T-cell (primary cell): ENCODE measurements around the gene MPP3. TPM values are rescaled to one million over a fixed set of nuclear protein-coding genes. Genes with fewer than 3 reads are reported as not detected.

ENCODE experiments used
- ATAC-seq, 4 experiments: fragments of 200-7000 bp in 3 of 4; fragments of 150-1000 bp in 1 of 4; cut with Tn5 transposase; replicated peaks in 1 of 4; 1 replicate in 3 of 4; 2 replicates in 1 of 4; pipeline ENCODE4 v1.10.0; 2021; ENCODE audit warnings: moderate library complexity in 3 of 4, mild to moderate bottlenecking in 2 of 4, moderate number of reproducible peaks in 1 of 4
- CTCF ChIA-PET, 2 donors: fragments of 300-600 bp; sonication (Branson Sonifier 250); formaldehyde crosslinking; loops; one replicate each; lab custom pipeline; 2022; ENCODE audit warnings: antibody characterized with exemption in 2 of 2; lab: Charles Lee
- POLR2A ChIA-PET, 2 donors: fragments of 300-600 bp; sonication (Branson Sonifier 250); formaldehyde crosslinking; loops; one replicate each; lab custom pipeline; 2022; ENCODE audit warnings: antibody characterized with exemption in 2 of 2; lab: Charles Lee
- DNase-seq, 35 experiments: peaks; one replicate each; pipeline versions ENCODE4 v3.0.0 to v3.0.0-alpha.2; 2013 to 2023
- H3K27ac ChIP-seq: one replicate; pipeline ENCODE4 v1.5.1; 2013; ENCODE audit warnings: low read length
- H3K27me3 ChIP-seq, 2 experiments: replicated peaks in 1 of 2; 1 replicate in 1 of 2; 2 replicates in 1 of 2; pipeline versions ENCODE4 v1.6.1 to v1.7.0; 2013; ENCODE audit warnings: low read length in 1 of 2, mixed read lengths in 1 of 2; ENCODE audit not compliant: control insufficient read depth in 2 of 2, insufficient read depth in 2 of 2; ENCODE audit errors: extremely low read depth in 1 of 2
- H3K36me3 ChIP-seq, 2 donors: 1 replicate in 1 of 2; 2 replicates in 1 of 2; pipeline versions ENCODE4 v1.6.1 to v1.7.0; 2013; ENCODE audit warnings: low read length in 1 of 2; ENCODE audit not compliant: control insufficient read depth in 2 of 2, insufficient read depth in 1 of 2; ENCODE audit errors: extremely low read depth in 1 of 2
- H3K4me1 ChIP-seq, 2 experiments: 1 replicate in 1 of 2; 2 replicates in 1 of 2; pipeline versions ENCODE4 v1.6.1 to v1.7.0; 2013; ENCODE audit warnings: low read length in 2 of 2, mixed read lengths in 1 of 2; ENCODE audit not compliant: insufficient read depth in 2 of 2, control insufficient read depth in 1 of 2; ENCODE audit errors: extremely low read depth in 1 of 2
- H3K4me3 ChIP-seq, 2 donors: 1 replicate in 1 of 2; 2 replicates in 1 of 2; pipeline versions ENCODE4 v1.5.1 to v1.7.0; 2013; ENCODE audit warnings: mild to moderate bottlenecking in 2 of 2, low read length in 1 of 2, moderate library complexity in 1 of 2; ENCODE audit not compliant: control insufficient read depth in 1 of 2; ENCODE audit errors: extremely low read depth in 1 of 2
- H3K9me3 ChIP-seq: 2 replicates; pipeline ENCODE4 v1.7.0; 2013
- H3K27ac Mint-ChIP-seq, 2 donors: one replicate each; pipeline ENCODE4 v1.8.0; 2020 to 2021; ENCODE audit warnings: mild to moderate bottlenecking in 2 of 2, mixed read lengths in 2 of 2
- H3K27me3 Mint-ChIP-seq, 2 donors: one replicate each; pipeline ENCODE4 v1.8.0; 2021 to 2022; ENCODE audit warnings: mixed read lengths in 2 of 2
- H3K36me3 Mint-ChIP-seq: one replicate; pipeline ENCODE4 v1.8.0; 2021; ENCODE audit warnings: mixed read lengths
- H3K4me1 Mint-ChIP-seq, 3 donors: one replicate each; pipeline ENCODE4 v1.8.0; 2020 to 2022; ENCODE audit warnings: mixed read lengths in 3 of 3, mild to moderate bottlenecking in 1 of 3
- H3K4me3 Mint-ChIP-seq, 3 donors: one replicate each; pipeline ENCODE4 v1.8.0; 2020 to 2022; ENCODE audit warnings: mild to moderate bottlenecking in 3 of 3, mixed read lengths in 3 of 3, moderate library complexity in 3 of 3
- H3K9me3 Mint-ChIP-seq, 3 donors: one replicate each; pipeline ENCODE4 v1.8.0; 2020 to 2022; ENCODE audit warnings: mixed read lengths in 3 of 3
- WGBS: methylation state at CpG from one replicate; pipeline ENCODE4 v1.1.5; 2013; ENCODE audit warnings: missing lambda C conversion rate; ENCODE audit not compliant: insufficient coverage; 5-methylcytosine and 5-hydroxymethylcytosine counted together
- total RNA-seq, 35 experiments: library from RNA in 6 of 35; stranded (reverse) in 6 of 35; fragments of 120-200 nt in 1 of 35; gene quantifications; one replicate each; pipeline versions ENCODE4 v1.2.1 to v1.2.4 and lab custom pipeline; 2013 to 2026

The MPP3 gene
- total RNA-seq, 5 donors from 2014 or later (not counting 1 experiment from before 2014, with no cell fraction given), result 0.32 to 0.60 (median 0.44) TPM; not detected in 1

GRCh38 chr17:43855061-43855460 lies 22.1 kb upstream of the MPP3 start:
- Mint-ChIP-seq H3K4me3 (no peak overlapping the region), H3K27ac (no peak overlapping the region), H3K9me3 (no peaks in the 10 kb centered on the region), H3K36me3 (no peaks in the 10 kb centered on the region), H3K4me1 (no peaks in the 10 kb centered on the region), H3K27me3 (peaks cover 20 to 25% of the 10 kb centered on the region in 2 donors)
- H3K4me3 ChIP-seq, result no peak overlapping the region
- no peaks in the 10 kb centered on the region for H3K36me3 ChIP-seq
- DNase-seq, result no peak
- H3K27ac ChIP-seq, result no peak overlapping the region
- WGBS, result 91% methylated on average over 7 of the region's 9 CpGs
- H3K4me1 ChIP-seq, result no peaks in the 10 kb centered on the region
- H3K27me3 ChIP-seq, result peaks cover 0 to 66% of the 10 kb centered on the region in 2 experiments
- ChIA-PET CTCF (no interaction called here), POLR2A (interaction anchor here in 1 of 2 donors (0.5 kb wide), 1 partner anchor 293 kb away, joined by 3 read pairs; no protein-coding TSS in a partner anchor)
- no peak for ATAC-seq
- no peaks in the 10 kb centered on the region for H3K9me3 ChIP-seq

DNA sequence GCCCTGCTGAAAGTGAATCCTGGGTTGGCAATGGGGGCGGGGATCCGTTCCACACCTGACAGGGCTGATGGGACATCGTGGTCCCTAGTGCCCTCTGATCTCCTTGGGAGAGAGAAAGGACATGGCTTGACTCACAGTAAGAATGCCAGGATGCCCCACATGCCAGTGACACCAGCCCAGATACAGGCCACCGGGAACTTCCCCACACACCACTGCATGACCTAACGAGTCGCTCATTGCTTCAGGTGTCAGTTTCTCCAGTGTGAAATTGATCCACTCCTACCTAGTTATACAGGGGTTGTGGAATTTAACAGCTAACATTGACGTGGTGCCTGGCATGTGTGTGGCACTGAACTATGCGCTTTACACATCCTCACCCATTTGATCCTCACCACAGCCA lies 21.6 kb upstream of the MPP3 start:
- ATAC-seq (no peak), DNase-seq (no peak)
- 100% methylated on average over 1 of the region's 8 CpGs for whole genome bisulfite sequencing
- Histone ChIP-seq H3K4me3 (no peak overlapping the region), H3K9me3 (no peaks in the 10 kb centered on the region), H3K27ac (no peak overlapping the region), H3K4me1 (no peaks in the 10 kb centered on the region), H3K27me3 (peaks cover 0 to 64% of the 10 kb centered on the region in 2 experiments), H3K36me3 (no peaks in the 10 kb centered on the region)
- Mint-ChIP-seq H3K36me3 (no peaks in the 10 kb centered on the region), H3K27ac (no peak overlapping the region), H3K27me3 (peaks cover 24 to 25% of the 10 kb centered on the region in 2 donors), H3K4me3 (no peak overlapping the region), H3K9me3 (no peaks in the 10 kb centered on the region), H3K4me1 (no peaks in the 10 kb centered on the region)
- POLR2A ChIA-PET, result no interaction called here
- CTCF ChIA-PET, result no interaction called here

GRCh38 chr17:43853546-43853945 lies 20.6 kb upstream of the MPP3 start:
- WGBS, result 61% methylated on average over 2 of the region's 7 CpGs
- peaks cover 0 to 65% of the 10 kb centered on the region in 2 experiments for H3K27me3 ChIP-seq
- no peaks in the 10 kb centered on the region for H3K9me3 ChIP-seq
- peak overlapping the region in 1 of 2 donors; percentile 27 for H3K27ac Mint-ChIP-seq
- H3K27ac ChIP-seq, result no peak overlapping the region
- ATAC-seq (no peak), DNase-seq (no peak)
- no peaks in the 10 kb centered on the region for H3K36me3 ChIP-seq
- H3K4me3 Mint-ChIP-seq, result no peak overlapping the region
- H3K4me1 Mint-ChIP-seq, result no peaks in the 10 kb centered on the region
- H3K36me3 Mint-ChIP-seq, result no peaks in the 10 kb centered on the region
- no peak overlapping the region for H3K4me3 ChIP-seq
- POLR2A ChIA-PET, result no interaction called here
- H3K4me1 ChIP-seq, result no peaks in the 10 kb centered on the region
- CTCF ChIA-PET, result no interaction called here
- H3K27me3 Mint-ChIP-seq, result peaks cover 29 to 30% of the 10 kb centered on the region in 2 donors
- no peaks in the 10 kb centered on the region for H3K9me3 Mint-ChIP-seq

GRCh38 chr17:43852571-43852970 lies 19.6 kb upstream of the MPP3 start:
- Histone ChIP-seq H3K27ac (no peak overlapping the region), H3K4me3 (no peak overlapping the region), H3K36me3 (no peaks in the 10 kb centered on the region), H3K9me3 (no peaks in the 10 kb centered on the region), H3K27me3 (peaks cover 0 to 65% of the 10 kb centered on the region in 2 experiments), H3K4me1 (no peaks in the 10 kb centered on the region)
- no peaks in the 10 kb centered on the region for H3K4me1 Mint-ChIP-seq
- DNase-seq, result no peak
- peaks cover 28 to 29% of the 10 kb centered on the region in 2 donors for H3K27me3 Mint-ChIP-seq
- H3K36me3 Mint-ChIP-seq, result no peaks in the 10 kb centered on the region
- H3K27ac Mint-ChIP-seq, result no peak overlapping the region
- 88% methylated on average over 7 of the region's 8 CpGs for WGBS
- H3K9me3 Mint-ChIP-seq, result no peaks in the 10 kb centered on the region
- no peak for ATAC-seq
- POLR2A ChIA-PET, result no interaction called here
- no peak overlapping the region for H3K4me3 Mint-ChIP-seq
- CTCF ChIA-PET, result no interaction called here

DNA sequence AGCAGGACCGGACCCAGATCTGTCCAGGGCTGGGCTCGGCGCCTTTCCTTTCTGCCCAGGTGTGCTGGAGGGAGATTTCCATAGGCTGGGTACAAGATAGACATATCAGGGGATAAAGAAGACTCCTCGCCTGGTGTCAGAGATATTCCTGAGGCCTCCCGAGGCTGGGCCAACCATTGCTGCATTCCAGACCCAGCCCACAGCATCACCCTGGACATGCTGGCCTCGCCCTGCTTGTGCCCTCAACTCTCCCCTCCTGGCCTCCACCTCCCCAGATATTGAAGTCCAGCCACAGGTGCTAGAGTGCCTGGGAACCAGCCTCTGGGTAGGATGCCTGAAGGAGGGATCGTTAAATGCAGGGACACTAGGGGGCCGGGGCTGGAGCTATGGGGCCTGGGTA lies 16.2 kb upstream of the MPP3 start:
- peaks cover 33 to 40% of the 10 kb centered on the region in 2 donors for H3K27me3 Mint-ChIP-seq
- Histone ChIP-seq H3K27ac (no peak overlapping the region), H3K27me3 (peaks cover 0 to 59% of the 10 kb centered on the region in 2 experiments), H3K36me3 (no peaks in the 10 kb centered on the region), H3K4me1 (no peaks in the 10 kb centered on the region), H3K4me3 (no peak overlapping the region), H3K9me3 (no peaks in the 10 kb centered on the region)
- H3K4me3 Mint-ChIP-seq, result no peak overlapping the region
- ATAC-seq (no peak), DNase-seq (no peak)
- ChIA-PET CTCF (no interaction called here), POLR2A (no interaction called here)
- 85% methylated on average over 2 of the region's 8 CpGs for WGBS
- no peaks in the 10 kb centered on the region for H3K4me1 Mint-ChIP-seq
- no peak overlapping the region for H3K27ac Mint-ChIP-seq
- no peaks in the 10 kb centered on the region for H3K9me3 Mint-ChIP-seq
- H3K36me3 Mint-ChIP-seq, result no peaks in the 10 kb centered on the region

- CTCF ChIA-PET, result no interaction called here
- no peaks in the 10 kb centered on the region for H3K9me3 Mint-ChIP-seq
These were observed 15.7 kb upstream of the MPP3 start for GRCh38 chr17:43848601-43849000.

DNA sequence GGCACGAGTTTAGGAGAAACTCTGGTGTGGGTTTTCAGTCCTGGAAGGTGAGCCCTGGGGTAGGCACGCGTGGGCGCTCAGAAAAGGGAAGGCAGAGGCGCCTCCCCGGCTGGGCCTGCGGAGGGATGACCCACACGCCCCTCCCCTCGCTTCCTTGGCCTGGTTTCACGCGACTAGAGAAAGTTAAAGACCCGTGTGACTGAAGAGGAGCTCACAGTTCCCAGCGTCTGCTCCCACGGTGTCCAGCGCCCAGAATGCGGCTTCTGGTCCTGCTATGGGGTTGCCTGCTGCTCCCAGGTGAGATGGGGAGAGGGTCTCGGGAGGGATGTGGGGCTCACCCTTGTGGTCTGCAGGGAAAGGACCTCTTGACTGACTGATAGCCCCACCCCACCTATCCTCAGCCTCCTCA lies 14.0 kb upstream of the MPP3 start, which contains the start of gene CD300LG:
Gene CD300LG (plus strand): TSS at position 214 of the 409 bp plus-strand sequence. CDS start 41 bp downstream, at position 255.
- H3K27me3 ChIP-seq, result peaks cover 0 to 43% of the 10 kb centered on the region in 2 experiments
- Mint-ChIP-seq H3K27ac (no peak within 1 kb of the TSS), H3K27me3 (peaks cover 34 to 37% of the 10 kb centered on the region in 2 donors), H3K9me3 (no peaks in the 10 kb centered on the region), H3K4me3 (no peak within 1 kb of the TSS), H3K36me3 (no peaks in the 10 kb centered on the region), H3K4me1 (no peaks in the 10 kb centered on the region)
- ChIA-PET POLR2A (no interaction called here), CTCF (interaction anchor here in 1 of 2 donors (0.5 kb wide), 1 partner anchor 842 kb away, joined by 4 read pairs; no protein-coding TSS in a partner anchor)
- no peaks in the 10 kb centered on the region for H3K9me3 ChIP-seq
- no peaks in the 10 kb centered on the region for H3K4me1 ChIP-seq
- DNase-seq, result no peak
- 36% methylated on average over 15 of the region's 17 CpGs for WGBS
- no peak for ATAC-seq
- no peak within 1 kb of the TSS for H3K27ac ChIP-seq
- H3K36me3 ChIP-seq, result no peaks in the 10 kb centered on the region
- H3K4me3 ChIP-seq, result no peak within 1 kb of the TSS

More at GRCh38 chr17:43848601-43849000, 15.7 kb upstream of the MPP3 start:
- no peak for ATAC-seq
- Histone ChIP-seq H3K36me3 (no peaks in the 10 kb centered on the region), H3K27ac (no peak overlapping the region), H3K9me3 (no peaks in the 10 kb centered on the region), H3K27me3 (peaks cover 0 to 55% of the 10 kb centered on the region in 2 experiments), H3K4me3 (no peak overlapping the region), H3K4me1 (no peaks in the 10 kb centered on the region)
- POLR2A ChIA-PET, result no interaction called here
- WGBS, result 79% methylated on average over 5 of the region's 10 CpGs
- no peak for DNase-seq
- no peaks in the 10 kb centered on the region for H3K4me1 Mint-ChIP-seq
- no peaks in the 10 kb centered on the region for H3K36me3 Mint-ChIP-seq
- H3K27me3 Mint-ChIP-seq, result peaks cover 33 to 40% of the 10 kb centered on the region in 2 donors
- no peak overlapping the region for H3K4me3 Mint-ChIP-seq
- H3K27ac Mint-ChIP-seq, result no peak overlapping the region
